Ishikawa (cell line): ENCODE results near the gene SLC16A12.

Experiments
- CEBPB ChIP-seq: IDR thresholded peaks from 2 replicates; pipeline ENCODE4 v1.6.1; 2012
- CREB1 ChIP-seq: IDR thresholded peaks from 2 replicates; pipeline ENCODE4 v1.6.1; 2012; ENCODE audit warnings: low read depth
- EGR1 ChIP-seq: IDR thresholded peaks from 2 replicates; pipeline ENCODE4 v1.6.1; 2012
- EP300 ChIP-seq: IDR thresholded peaks from 2 replicates; pipeline ENCODE4 v1.6.1; 2012; ENCODE audit warnings: borderline replicate concordance
- FOXM1 ChIP-seq: IDR thresholded peaks from 2 replicates; pipeline ENCODE4 v1.6.1; 2012; ENCODE audit warnings: low read depth, borderline replicate concordance
- NFIC ChIP-seq: IDR thresholded peaks from 2 replicates; pipeline ENCODE4 v1.6.1; 2012
- RAD21 ChIP-seq: IDR thresholded peaks from 2 replicates; pipeline ENCODE4 v1.6.1; 2012; ENCODE audit warnings: low read depth
- TAF1 ChIP-seq: IDR thresholded peaks from 2 replicates; pipeline ENCODE4 v1.6.1; 2012; ENCODE audit warnings: low read depth, mild to moderate bottlenecking
- TCF12 ChIP-seq: IDR thresholded peaks from 2 replicates; pipeline ENCODE4 v1.6.1; 2012; ENCODE audit warnings: low read depth
- TEAD4 ChIP-seq: IDR thresholded peaks from 2 replicates; pipeline ENCODE4 v1.6.1; 2012
- YY1 ChIP-seq: IDR thresholded peaks from 2 replicates; pipeline ENCODE4 v1.6.1; 2012; ENCODE audit warnings: low read depth
- ZBTB7A ChIP-seq: IDR thresholded peaks from 2 replicates; pipeline ENCODE4 v1.6.1; 2012; ENCODE audit warnings: low read depth
- TF ChIP-seq, protein P1 (sequence below): IDR thresholded peaks from 2 replicates; pipeline ENCODE4 v1.6.1; 2012; ENCODE audit warnings: low read depth, mild to moderate bottlenecking
- TF ChIP-seq, protein P2 (sequence below): IDR thresholded peaks from 2 replicates; pipeline ENCODE4 v1.6.1; 2012
- TF ChIP-seq, protein P3 (sequence below): IDR thresholded peaks from 2 replicates; pipeline ENCODE4 v1.6.1; 2012

Gene SLC16A12

DNA sequence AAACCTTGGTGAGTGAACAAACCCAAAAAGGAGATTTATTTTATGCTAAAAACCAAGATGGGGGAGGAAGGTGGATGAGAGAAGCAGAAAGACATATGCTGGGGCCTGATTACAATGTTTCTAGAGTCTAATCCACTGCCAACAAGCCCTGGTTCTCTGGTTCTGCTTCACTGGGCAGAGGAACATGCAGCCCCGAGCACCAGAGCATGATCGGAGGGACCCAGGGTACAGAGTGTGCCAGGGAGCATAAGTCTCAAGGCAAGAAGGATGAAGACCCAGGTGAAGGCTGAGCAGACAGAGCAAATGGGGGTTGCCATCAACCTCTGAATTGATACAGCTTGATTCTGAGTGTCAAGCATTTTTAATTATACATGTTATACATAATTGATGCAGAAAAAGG is 30.7 kb downstream of the SLC16A12 start:
- TF ChIP-seq CREB1 (no peak), YY1 (no peak), TEAD4 (no peak), TAF1 (no peak), EGR1 (no peak), FOXM1 (no peak), RAD21 (no peak), CEBPB (no peak), EP300 (no peak)
- TF ChIP-seq, protein P1, sequence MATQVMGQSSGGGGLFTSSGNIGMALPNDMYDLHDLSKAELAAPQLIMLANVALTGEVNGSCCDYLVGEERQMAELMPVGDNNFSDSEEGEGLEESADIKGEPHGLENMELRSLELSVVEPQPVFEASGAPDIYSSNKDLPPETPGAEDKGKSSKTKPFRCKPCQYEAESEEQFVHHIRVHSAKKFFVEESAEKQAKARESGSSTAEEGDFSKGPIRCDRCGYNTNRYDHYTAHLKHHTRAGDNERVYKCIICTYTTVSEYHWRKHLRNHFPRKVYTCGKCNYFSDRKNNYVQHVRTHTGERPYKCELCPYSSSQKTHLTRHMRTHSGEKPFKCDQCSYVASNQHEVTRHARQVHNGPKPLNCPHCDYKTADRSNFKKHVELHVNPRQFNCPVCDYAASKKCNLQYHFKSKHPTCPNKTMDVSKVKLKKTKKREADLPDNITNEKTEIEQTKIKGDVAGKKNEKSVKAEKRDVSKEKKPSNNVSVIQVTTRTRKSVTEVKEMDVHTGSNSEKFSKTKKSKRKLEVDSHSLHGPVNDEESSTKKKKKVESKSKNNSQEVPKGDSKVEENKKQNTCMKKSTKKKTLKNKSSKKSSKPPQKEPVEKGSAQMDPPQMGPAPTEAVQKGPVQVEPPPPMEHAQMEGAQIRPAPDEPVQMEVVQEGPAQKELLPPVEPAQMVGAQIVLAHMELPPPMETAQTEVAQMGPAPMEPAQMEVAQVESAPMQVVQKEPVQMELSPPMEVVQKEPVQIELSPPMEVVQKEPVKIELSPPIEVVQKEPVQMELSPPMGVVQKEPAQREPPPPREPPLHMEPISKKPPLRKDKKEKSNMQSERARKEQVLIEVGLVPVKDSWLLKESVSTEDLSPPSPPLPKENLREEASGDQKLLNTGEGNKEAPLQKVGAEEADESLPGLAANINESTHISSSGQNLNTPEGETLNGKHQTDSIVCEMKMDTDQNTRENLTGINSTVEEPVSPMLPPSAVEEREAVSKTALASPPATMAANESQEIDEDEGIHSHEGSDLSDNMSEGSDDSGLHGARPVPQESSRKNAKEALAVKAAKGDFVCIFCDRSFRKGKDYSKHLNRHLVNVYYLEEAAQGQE: no peak
- TF ChIP-seq, protein P2, sequence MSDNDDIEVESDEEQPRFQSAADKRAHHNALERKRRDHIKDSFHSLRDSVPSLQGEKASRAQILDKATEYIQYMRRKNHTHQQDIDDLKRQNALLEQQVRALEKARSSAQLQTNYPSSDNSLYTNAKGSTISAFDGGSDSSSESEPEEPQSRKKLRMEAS: no peak

DNA sequence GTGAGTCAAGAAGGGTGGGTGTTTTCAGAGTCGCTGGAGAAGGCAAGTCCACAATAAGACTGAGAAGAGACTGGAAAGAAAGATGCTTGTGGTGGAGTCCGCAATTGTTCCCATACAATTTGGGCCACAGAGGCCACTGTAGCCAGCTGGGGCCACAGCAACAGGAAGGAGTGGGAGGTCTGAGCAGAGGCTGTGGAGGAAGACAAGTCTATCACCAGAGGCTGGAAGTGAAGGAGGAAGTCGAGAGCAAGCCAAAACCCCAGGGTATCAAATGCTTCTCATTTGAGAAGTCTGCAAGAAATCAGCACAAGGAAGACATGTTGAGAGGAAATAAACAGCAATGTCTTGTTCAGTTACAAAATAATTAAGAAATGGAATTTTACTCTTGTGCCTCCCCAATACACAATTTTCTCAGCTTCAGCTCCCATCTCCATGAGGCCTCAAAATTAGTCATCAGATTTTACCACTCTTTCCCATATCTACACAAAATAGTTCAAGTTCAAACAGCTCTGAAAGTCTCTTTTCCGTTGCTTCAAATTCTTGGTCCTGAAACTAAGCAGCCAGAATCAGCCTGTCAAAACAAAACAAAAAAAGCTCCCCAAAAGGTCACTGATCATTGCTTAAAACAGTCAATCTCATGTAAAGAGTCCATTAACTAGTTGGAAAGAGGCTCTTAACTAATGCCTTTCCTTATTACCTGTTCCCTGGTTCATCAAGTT is 31.6 kb downstream of the SLC16A12 start:
- TF ChIP-seq TAF1 (no peak), EP300 (no peak), FOXM1 (no peak), YY1 (no peak), CREB1 (no peak), TEAD4 (no peak), ZBTB7A (no peak), EGR1 (no peak), RAD21 (no peak), NFIC (no peak), CEBPB (no peak), TCF12 (no peak)
- TF ChIP-seq, protein P1: no peak
- TF ChIP-seq, protein P3, sequence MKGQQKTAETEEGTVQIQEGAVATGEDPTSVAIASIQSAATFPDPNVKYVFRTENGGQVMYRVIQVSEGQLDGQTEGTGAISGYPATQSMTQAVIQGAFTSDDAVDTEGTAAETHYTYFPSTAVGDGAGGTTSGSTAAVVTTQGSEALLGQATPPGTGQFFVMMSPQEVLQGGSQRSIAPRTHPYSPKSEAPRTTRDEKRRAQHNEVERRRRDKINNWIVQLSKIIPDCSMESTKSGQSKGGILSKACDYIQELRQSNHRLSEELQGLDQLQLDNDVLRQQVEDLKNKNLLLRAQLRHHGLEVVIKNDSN: no peak
- TF ChIP-seq, protein P2: no peak

DNA sequence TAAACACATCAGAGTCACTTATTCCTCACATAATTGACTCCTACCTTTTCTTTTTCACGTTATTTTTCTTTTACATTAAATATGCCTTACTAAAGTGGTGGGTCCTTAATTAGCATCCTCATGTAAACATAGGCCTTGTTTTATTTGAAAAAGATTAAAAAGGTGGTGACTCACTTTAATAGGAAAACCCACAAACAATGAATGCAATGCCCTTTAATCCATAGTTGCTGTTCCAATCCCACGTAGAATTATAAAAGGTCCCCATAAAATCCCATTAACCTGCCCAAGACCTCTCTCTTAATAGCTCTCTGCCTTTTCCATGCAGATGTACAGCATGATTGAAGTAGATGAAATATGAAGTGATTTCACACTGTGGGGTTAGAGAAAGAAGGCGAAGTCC is 32.2 kb downstream of the SLC16A12 start:
- TF ChIP-seq TCF12 (no peak), CEBPB (no peak), EP300 (no peak), FOXM1 (no peak), YY1 (no peak), EGR1 (no peak), TAF1 (no peak), NFIC (no peak), RAD21 (no peak), TEAD4 (no peak), ZBTB7A (no peak), CREB1 (no peak)
- TF ChIP-seq, protein P1: no peak
- TF ChIP-seq, protein P3: no peak

DNA sequence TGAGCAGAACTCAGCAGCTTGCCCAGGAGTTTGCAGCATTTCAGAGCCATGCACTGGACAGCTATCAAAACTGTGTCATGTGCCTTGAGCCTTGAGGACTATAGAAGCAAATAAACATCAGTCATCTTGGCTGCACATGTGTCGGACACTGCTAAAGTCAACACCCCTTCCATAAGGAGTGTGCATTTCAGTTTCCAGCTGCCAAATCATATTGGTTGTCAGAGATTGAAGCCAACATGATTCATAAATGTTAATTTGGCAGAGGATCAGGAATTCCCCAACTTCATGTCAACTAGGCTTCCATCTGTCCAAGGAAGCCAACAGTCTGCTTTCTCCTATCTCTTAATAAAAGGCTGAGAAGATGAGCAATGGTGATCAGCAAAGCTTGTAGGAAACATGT is 32.8 kb downstream of the SLC16A12 start:
- TF ChIP-seq TEAD4 (no peak), TAF1 (no peak), TCF12 (no peak), NFIC (no peak), CREB1 (no peak), EGR1 (no peak), YY1 (no peak), CEBPB (no peak), RAD21 (no peak), EP300 (no peak), FOXM1 (no peak), ZBTB7A (no peak)
- TF ChIP-seq, protein P2: no peak
- TF ChIP-seq, protein P1: no peak
- TF ChIP-seq, protein P3: no peak
